HL-60/S4 treated with phorbol 12-myristate 13-acetate at 8.2 ng/mL for 4 days and 3 days (cell line): Measurements from ENCODE around the gene PCGF5.
"Not testable (repeated sequence)": the region's sequence is repeated elsewhere in the genome, so short reads cannot be mapped to it uniquely, and the experiment has no call there.

Experiments
- in situ Hi-C: fragments of 300-500 bp; cut with MboI; formaldehyde crosslinking; loops from 2 replicates; pipeline ENCODE4 v1.15.0; 2022; ENCODE audit warnings: low sequenced_read_pairs

The PCGF5 gene

DNA sequence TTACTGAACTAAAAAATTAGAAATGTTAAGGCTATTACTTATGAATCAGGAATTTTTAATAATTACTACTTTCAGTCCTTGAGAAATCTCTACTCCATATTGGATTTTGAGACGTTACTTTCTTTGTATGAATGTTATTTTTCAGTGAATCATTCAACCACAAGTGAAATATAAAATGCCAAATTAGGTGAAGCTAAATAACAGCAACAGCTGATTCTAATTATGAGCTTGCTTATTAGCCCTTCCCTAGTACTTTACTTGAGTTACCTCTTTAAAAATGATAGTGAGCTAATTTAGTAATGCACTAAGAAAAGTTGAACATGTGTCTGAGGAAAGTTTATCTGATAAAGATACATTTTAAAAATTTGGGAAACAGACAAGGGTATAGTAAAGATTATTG, 51.4 kb downstream of the PCGF5 start:
- in situ Hi-C loops: no loop called here

DNA sequence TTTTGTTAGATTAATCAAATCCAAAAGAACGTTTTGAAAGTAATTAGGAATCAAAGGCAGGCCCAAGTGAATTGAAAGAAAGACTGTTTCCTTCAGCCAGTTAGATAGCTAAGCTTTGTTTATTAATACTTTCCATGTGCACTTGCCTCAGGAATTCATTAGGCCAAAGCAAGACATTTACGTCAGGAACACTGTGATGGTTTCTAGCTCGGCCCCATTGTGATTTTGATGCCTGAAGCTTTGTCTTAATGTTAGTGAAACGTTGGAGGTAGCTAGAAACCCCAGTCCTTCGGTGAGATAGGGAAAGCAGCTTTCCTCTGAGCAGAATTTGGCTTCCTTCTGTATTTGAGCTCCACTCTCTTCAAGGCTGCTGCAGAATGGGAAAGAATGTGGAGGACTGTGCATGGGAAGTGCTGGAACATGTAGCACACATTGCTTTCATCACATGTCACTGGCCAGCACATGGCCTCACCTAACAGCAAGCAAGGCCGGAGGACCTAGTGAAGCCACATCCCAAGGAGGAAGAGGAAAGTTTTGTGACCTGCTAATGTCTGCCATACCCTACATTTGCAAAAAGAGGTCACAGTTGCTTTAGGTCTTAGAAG, 64.1 kb downstream of the PCGF5 start:
- in situ Hi-C loops: no loop called here

DNA sequence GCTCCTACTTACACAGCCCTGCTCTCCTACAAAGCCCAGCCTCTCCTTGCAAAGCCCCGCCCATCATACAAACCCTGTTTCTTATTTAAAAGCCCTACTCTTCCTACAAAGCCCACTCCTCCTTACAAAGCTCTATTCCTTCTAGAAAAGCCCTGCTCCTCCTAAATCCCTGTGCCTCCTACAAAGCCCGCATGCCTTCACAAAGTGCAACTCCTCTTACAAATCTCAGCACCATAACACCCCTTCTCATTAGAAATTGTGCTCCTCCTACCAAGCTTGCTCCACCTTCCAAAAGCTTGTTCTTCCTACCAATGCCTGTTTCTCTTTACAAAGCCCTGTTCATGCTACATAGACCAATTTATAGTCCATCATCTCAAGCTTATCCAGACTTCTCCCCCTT, 66.1 kb downstream of the PCGF5 start:
- in situ Hi-C loops: no loop called here

DNA sequence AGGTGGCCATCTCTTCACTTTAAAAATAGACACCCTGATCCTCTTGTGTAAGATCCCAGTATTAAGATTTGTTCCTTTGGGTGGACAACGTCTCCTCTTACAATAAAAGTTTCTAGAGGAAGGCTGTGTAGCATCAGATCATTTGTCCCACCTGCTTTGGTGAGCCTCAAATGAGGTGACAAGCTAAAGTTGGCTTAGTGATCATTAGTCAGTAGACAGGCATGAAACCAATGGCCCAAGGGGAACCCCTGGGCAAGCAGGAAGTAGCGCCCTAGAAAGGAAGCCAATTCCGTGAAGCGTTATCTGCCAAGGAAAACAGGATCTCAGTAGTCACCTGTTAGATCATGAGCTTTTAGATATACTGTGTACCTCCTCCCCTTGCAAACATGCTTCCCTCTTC, 66.8 kb downstream of the PCGF5 start:
- in situ Hi-C loops: no loop called here

DNA sequence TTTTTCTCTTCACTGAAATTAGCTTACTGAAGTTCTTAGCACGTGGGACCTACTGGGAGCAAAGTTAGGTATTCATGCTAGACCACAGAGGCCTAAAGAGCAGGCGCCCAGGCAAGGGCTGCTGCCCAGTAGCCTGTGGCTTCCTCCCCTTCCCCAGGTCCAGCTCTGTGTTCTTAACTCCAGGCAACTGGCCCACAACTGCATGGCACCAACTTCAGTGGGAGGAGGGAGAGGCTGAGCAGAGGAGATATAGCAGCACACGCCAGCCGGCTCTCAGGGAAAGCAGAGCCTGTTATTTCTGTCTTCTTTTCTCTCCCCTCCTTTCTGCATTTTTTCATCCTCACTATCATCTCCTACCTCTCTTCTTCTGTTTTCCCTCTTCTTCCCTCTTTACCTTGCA, 67.4 kb downstream of the PCGF5 start:
- in situ Hi-C loops: no loop called here

DNA sequence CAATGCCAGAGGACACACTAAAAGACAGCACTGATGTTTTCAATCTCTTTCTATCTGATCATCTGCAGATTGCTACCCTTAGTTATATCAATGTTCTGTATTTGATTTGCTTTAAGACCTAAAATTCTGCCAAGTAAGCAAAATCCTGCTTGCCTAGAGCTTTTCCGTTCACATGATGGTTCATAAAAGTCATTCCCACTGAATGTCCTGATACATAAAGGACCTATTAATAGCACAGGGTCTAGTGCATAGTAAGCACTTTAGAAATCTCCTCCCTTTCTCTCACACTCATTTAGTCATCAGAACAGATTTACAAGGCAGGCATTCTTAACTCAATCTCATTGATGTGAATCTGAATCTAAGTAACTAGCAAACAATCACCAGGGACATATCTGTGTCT, 68.8 kb downstream of the PCGF5 start:
- in situ Hi-C loops: no loop called here

DNA sequence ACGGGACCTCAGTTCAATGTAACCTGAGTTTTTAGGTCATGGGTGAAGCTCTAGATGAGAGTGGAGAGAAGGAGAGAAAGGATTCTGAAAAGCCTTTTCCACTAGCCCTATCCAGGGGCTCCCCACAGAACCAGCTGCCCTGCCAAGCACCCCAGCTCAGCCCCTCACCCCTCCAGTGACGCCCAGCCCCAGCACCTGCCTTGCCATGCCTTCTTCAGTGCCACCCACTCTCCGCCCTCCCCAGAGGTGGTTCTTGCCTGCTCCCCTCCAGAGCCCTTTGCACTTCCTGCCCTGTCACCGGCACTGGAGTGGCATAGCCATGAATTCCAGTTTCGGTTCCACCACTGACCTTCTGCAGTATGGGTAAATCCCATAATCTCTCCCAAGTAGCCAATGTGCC, 70.1 kb downstream of the PCGF5 start:
- in situ Hi-C loops: no loop called here

DNA sequence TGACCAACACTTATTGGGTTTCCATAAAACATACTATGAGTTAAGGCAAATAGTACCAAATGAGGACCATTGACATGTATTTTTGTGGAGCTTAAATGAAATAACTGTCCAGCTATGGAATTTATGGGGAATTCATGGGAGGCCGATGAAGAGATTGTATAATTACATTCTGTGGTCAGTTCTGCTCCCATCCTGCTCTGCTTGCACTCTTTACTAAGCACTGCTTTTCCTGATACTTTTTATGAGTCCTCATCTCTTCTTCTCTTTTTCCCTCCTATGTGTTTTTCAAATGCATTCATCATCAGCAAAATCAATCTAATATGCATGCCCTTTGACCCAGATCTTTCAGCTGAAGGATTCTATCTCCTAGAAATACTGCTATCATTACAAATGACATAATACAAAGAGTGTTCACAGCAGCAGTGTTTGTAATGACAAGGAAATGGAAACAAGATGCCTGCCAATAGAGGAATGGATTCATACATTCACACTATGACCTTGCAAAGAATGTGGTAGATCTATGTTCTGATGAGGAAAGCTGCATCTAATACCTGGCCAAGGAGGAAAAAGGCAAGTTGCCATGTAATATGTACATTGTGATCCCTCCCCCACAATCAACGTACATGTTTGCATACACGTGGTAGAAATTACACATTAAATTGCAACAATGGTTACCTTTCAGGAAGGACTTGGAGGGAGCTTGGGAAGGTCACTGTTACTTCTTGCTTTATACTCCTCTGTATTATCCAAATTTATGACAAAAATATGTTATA, 73.9 kb downstream of the PCGF5 start:
- in situ Hi-C loops: no loop called here

DNA sequence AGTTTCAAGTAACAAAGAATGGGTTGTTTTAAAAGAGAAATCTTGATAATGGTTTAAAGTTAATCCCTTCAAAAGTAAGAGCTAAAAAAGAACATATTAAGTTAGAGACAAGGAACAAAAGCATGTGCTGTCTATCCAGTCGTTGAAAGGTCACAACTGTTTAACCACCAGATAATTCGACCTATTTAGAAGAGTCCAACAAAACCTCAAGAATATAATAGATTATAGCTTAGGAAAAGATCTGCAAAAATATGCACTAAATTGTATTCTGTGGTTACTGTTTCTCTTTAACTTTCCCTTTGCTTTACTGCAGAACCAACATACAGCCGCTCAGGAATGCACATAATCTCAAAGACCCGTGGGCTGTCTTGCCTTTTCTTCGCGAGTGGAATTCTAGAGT, 74.9 kb downstream of the PCGF5 start:
- in situ Hi-C loops: no loop called here

DNA sequence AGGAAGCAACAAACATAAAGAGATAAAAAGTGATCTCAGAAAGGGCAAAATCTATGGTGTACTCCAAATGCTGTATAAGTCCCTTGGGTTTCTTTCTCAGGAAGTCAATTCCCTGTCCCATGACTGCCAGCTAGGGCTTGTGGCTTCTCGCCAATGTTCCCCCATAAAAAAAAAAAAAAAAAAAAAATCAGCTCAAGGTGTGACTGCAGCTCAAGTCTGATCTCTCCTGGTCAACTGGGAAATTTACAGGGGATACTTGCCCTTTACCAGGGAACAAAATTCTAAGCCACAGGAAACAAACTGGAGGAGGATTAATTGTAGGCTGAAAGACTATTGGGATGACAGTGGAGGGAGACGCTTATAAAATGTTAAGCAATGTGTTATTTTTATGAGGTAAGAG, 76.0 kb downstream of the PCGF5 start:
- in situ Hi-C loops: no loop called here

DNA sequence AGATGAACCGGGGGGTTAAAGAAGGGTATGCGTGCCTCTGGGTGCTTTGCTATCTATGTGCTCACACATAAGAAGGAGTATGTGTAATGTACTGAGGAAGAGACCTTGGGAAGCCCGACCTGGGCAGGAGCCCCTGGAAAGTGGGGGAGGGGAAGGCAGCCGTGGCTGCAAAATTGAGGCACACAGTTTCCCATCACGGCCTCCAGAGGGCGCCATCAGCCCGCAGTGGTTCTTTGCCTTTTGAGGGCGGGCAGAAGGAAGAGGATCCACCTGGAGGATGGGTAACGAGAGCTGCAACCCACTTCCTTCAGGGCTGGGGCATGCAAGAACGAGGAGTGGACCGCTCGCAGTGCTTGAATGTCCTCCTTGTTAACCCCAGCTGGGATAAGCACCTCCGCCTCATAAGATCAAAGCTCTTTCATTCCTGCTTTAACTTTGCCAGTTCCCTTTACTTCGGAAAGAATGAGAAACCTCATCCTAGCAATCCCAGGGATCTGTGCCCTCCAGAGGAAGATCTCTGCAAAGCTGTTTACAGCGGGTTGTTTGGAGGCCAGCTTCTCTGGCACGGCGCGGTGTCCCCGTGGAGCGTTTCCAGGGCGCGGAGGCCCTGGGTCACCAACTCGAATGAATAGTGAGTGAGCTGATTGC, 77.9 kb downstream of the PCGF5 start:
- in situ Hi-C loops: no loop called here

DNA sequence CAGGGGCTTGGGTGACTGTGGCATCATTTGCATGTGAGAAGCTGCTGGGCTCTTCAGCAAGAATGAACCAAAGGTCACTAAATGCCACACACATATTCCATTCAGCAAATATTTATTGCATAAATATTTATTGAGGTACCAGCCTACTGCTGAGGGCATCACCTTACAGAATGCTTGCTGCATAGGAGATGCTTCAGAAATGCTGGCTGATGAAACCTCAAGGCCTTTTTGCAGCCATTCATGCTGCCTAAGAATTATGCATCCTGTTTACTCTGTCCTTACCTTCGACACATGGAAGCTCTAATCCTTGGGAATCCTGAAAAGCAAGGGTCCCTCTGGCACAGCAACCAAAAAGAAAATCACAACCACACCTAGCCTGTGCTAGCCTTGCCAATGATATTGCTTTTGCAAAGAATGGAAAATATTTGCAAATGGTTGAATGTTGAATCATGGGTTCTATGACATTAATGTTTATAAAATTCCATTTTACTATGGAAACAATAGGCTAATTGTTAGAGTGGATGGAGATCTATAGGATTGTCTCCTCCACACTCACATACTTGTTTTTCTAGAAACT, 79.6 kb downstream of the PCGF5 start:
- in situ Hi-C loops: no loop called here

DNA sequence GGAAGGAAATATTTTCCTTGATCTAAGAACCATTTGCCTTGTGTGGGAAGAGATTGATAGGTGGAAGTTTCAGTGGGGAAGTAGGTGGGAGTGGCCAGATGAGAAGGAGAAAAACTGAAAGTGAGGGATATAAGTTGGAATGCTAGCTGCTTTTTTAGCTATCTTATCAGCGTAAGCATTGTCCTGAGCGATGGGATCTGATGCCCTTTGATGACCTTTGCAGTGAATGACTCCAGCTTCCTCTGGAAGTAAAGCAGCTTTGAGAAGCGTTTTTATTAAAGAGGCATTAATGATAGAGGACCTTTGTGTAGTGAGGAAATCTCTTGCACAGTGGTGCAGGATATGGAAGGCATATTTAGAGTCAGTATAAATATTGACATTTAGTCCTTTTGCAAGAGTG, 82.5 kb downstream of the PCGF5 start:
- in situ Hi-C loops: not testable (repeated sequence)

DNA sequence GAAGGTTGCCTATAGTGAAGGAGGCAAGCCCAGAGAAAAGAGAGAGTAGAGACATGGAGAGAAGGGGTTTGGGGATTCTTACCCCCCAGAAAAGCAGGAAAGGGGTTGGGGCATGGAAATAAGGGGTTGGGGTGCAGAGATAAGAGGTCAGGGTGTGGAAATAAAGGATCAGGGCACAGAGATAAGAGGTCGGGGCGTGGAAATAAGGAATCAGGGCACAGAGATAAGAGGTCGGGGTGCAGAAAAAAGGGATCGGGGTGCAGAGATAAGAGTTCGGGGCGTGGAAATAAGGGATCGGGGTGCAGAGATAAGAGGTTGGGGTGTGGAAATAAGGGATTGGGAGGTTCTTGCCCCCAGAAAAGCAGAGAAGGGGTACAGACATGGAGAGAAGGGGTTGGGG, 85.5 kb downstream of the PCGF5 start:
- in situ Hi-C loops: not testable (repeated sequence)

DNA sequence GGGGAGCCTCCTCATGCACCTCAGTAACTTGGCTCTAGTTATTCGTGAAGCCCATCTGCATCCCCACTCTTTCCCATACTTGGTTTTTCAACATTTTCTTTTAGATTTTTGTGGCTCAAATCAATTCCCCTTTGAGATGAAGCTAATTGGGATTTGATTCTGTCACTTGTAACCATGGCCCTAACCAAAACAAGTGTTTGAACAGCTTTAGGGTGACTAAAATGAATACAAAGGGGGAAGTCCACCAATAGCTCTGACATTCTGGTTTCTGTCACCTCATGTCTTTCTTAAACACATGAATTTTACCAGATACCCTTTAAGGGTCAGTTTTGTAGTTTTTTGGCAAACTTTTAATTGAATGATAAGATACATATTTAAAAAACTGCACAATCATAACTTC, 87.0 kb downstream of the PCGF5 start:
- in situ Hi-C loops: no loop called here

DNA sequence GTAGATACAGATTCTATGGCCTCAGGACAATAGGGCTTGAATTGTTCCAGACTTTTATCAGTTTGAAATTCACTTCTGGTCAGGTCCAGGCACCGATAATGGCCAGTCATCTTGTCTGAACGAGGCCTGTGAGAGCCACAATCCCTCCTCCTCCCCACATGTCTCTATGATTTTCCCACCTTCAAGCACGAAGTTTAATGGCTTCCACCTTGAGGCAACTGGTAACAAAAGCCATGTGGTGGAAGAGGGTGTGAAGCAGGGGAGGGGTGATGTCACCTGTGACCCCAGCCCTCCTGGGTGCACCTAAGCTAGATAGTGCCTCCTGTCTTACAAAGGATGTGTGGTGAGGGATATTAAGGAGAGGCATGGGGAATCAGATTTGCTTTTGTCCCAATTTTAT, 89.2 kb downstream of the PCGF5 start:
- in situ Hi-C loops: no loop called here

DNA sequence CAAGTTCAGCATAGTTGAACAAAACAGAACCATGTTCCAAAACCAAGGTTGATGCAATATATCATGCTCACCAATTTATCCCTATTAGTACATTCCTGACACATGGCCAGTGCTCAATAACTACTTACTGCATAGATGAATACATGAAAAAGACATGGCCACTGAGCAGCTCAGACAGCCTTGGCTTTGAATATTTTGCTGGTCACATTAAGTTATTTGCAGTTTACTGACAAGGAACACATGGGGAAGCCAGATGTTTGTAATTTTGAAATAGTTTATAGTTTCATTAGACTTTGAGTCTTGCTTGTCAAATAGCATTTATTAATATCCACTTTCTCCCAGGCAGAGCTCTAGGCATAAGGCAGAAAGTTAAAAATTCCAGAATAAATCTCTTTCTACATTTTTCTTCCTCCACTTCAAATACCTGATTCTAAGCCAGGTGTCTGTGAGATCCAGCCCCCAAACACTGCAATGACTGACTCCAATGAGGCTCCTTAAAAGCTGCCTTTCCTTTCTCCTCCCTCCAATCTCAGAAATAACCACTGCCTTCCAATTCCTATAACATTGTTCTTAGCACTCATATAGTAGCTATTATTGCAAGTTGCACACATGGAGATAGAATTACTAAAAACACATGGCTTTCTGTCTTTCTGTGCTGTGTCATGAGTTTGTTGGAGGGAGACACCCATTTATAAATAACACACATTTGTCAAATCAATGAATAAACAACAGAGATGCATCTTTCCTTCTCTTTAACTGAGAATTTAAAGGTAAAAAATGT, 91.3 kb downstream of the PCGF5 start:
- in situ Hi-C loops: no loop called here

DNA sequence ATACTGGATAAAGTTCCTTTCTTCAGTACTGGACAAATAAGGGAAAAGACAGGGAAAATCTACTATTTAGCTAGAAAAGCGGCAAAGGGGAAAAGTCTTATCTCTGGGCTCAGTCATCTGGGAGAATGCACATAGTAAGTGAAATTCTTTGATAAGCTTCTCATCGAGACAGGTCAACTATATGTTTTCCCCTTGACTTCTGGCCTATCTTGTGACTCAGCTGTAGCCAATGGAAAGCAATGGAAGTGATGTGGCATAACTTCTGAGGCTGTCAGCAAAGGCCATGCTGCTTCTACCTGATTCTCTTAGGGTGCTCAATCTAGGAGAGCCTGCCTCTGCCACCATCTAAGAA, 91.9 kb downstream of the PCGF5 start:
- in situ Hi-C loops: no loop called here

DNA sequence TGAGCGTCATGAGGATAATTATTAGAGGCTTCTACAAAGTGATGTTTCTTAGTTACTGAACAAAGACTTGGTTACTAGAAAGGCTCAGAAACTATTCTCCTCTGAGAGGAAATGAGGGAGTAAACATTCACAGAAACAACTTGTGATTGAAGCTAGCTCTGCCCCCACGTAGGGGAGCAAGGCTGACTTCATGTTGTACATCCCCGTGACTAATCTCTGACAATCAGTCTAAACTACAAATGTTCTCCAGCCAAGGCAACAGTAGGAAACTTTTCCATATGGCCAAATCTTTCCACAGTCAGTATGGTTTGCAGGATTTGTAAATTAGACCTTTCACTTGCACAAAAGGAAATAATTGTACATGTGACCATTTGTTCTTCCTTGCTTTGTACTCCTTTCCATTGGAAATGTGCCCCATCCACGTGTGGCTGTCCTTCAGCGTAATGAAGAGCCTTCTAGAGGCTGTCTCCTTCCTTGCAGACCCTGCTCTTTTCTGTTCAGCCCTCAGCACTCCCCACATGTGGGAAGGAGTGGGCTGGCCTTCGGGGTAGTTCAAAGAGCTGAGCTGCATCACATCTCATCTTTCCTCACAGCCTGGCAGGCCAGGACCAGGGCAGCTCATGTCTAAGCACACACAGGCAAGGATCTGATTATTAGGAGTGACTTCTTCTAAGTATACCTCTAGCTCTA, 93.5 kb downstream of the PCGF5 start:
- in situ Hi-C loops: no loop called here

DNA sequence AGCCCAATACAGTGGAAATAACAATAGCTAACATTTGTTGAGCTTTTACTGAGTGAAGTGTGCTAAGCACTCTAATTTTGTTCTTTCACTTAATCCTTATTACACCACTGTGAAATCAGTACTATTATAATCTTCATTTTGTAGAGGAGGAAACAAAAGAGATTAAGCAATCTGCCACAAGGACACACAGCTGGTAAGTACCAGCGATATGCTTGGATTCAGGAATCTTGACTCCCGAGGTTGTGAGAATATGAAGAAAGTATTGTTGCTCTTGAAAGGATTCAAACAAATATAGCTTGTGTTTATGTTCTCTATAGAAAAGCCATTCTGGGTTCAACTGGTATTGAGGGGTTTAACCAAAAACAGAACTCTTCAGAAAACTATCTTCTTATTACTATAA, 96.0 kb downstream of the PCGF5 start:
- in situ Hi-C loops: no loop called here

DNA sequence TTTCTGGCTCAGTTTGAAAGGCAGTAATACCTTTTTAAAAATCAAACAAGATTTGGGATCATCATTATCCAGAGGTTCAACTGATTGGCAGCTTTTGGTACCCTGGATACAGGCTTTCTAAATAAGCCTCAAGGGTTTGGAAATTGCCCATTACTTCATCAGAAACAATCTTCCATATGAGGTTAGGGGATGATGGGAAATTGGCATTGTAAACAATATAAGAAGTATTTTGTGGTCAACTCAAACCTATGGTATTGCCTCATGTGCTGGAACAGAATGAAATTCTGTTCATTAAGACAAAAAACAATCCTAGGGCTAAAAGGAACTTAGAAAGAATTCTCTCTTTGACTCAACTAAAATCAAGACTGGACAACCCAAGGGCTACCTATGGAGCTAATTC, 97.1 kb downstream of the PCGF5 start:
- in situ Hi-C loops: no loop called here
